K562 (cell line): Measurements from ENCODE around the gene DNASE2. TPM values are rescaled to one million over a fixed set of nuclear protein-coding genes. Genes with fewer than 3 reads are reported as not detected.

Experiments
- CBX1 ChIP-seq: sonication (generic); IDR thresholded peaks from 2 replicates; pipeline ENCODE4 v1.6.1; 2016; ENCODE audit warnings: antibody characterized with exemption, low read depth, mild to moderate bottlenecking
- CUX1 ChIP-seq: fragments of 200-800 bp; sonication (Bioruptor generic); IDR thresholded peaks from 2 replicates; pipeline ENCODE4 v1.6.1; 2016; ENCODE audit warnings: missing genetic modification characterization, missing compliant biosample characterization
- GTF3C2 ChIP-seq: IDR thresholded peaks from 3 replicates; pipeline ENCODE4 v1.6.1; 2011; ENCODE audit warnings: borderline replicate concordance, mild to moderate bottlenecking, moderate library complexity; ENCODE audit not compliant: insufficient read length; ENCODE audit errors: extremely low read depth
- KDM5B ChIP-seq: fragments of 200-600 bp; sonication (generic); IDR thresholded peaks from 2 replicates; pipeline ENCODE4 v1.6.1; 2012; ENCODE audit warnings: low read depth, mild to moderate bottlenecking, moderate library complexity, low read length, control low read depth, inconsistent platforms; ENCODE audit not compliant: insufficient replicate concordance
- MAFG ChIP-seq: fragments of 450-650 bp; conservative IDR thresholded peaks from 2 replicates; pipeline ENCODE4 v1.6.1; 2016; ENCODE audit warnings: missing genetic modification characterization, missing compliant biosample characterization
- MLLT1 ChIP-seq, 2 experiments: fragments of 450-650 bp; IDR thresholded peaks; 2 replicates each; pipeline ENCODE4 v1.6.1; 2016
- PHF21A ChIP-seq: fragments of 450-650 bp; IDR thresholded peaks from 2 replicates; pipeline ENCODE4 v1.6.1; 2017; ENCODE audit warnings: low read depth, borderline replicate concordance
- SP2 ChIP-seq: IDR thresholded peaks from 2 replicates; pipeline ENCODE4 v1.6.1; 2011; ENCODE audit warnings: mild to moderate bottlenecking, low read depth, low read length, moderate library complexity; ENCODE audit not compliant: poor library complexity, severe bottlenecking; ENCODE audit errors: extremely low read depth
- TCFL5 ChIP-seq: fragments of 250-450 bp; sonication (Bioruptor Pico); conservative IDR thresholded peaks from 2 replicates; pipeline ENCODE4 v1.6.1; 2021; ENCODE audit warnings: mild to moderate bottlenecking, moderate library complexity, matching md5 sums
- XRCC4 ChIP-seq: IDR thresholded peaks from one replicate; pipeline ENCODE4 v1.6.1; 2011; ENCODE audit not compliant: insufficient read depth, insufficient read length; ENCODE audit errors: extremely low read depth
- ZFP36 ChIP-seq: fragments of 150-350 bp; IDR thresholded peaks from 2 replicates; pipeline ENCODE4 v1.6.1; 2018; ENCODE audit warnings: low read length, low read depth; ENCODE audit not compliant: partially characterized antibody
- ZNF197 ChIP-seq: fragments of 200-800 bp; sonication (Bioruptor generic); IDR thresholded peaks from 2 replicates; pipeline ENCODE4 v1.6.1; 2016; ENCODE audit warnings: low read depth, missing genetic modification characterization, missing compliant biosample characterization
- ZNF274 ChIP-seq: IDR thresholded peaks from 2 replicates; pipeline ENCODE4 v1.6.1; 2011; ENCODE audit warnings: low read depth, mild to moderate bottlenecking, low read length, moderate library complexity, borderline replicate concordance
- ZNF354B ChIP-seq: fragments of 250-450 bp; sonication (Bioruptor Pico); IDR thresholded peaks from 2 replicates; pipeline ENCODE4 v1.4.0; 2020
- ZNF740 ChIP-seq, 3 experiments: fragments of 200-800 bp in 1 of 3; sonication (Bioruptor generic) in 1 of 3; sonication (generic) in 1 of 3; formaldehyde crosslinking in 1 of 3; IDR thresholded peaks; 2 replicates each; pipeline versions ENCODE4 v1.6.1 to v1.8.0; 2016 to 2022; ENCODE audit warnings: mild to moderate bottlenecking in 2 of 3, missing compliant biosample characterization in 2 of 3, missing genetic modification characterization in 2 of 3, missing genetic modification reagents in 1 of 3
- polyA plus RNA-seq, 8 experiments: library from polyadenylated mRNA; depleted of rRNA in 4 of 8; stranded (reverse) in 5 of 8; unstranded in 3 of 8; fragments of >200 nt; fragmentation: Nextera tagmentation in 2 of 8; fragmentation: Illumina TruSeq in 1 of 8; extraction: Ambion mirVana in 2 of 8; extraction: Trizol in 1 of 8; gene quantifications; 2 replicates each; pipeline versions ENCODE4 v1.2.1 to v1.2.3, GENCODE V29; 2011 to 2014; ENCODE audit warnings: inconsistent platforms in 1 of 8, missing spikeins in 1 of 8
- total RNA-seq, 7 experiments: library from RNA; depleted of rRNA in 6 of 7; stranded (reverse); fragments of >200 nt in 6 of 7; fragmentation: Illumina TruSeq in 2 of 7; extraction: Trizol in 2 of 7; gene quantifications; 2 replicates each; pipeline versions ENCODE4 v1.2.1 to v1.2.3, GENCODE V29; 2011 to 2021; ENCODE audit warnings: low replicate concordance in 1 of 7

DNASE2 gene
- total and polyA plus RNA-seq, 9 of the 15 experiments (the other 6 are each of a cell fraction or from before 2014, with no cell fraction given) = 4.4 to 27.0 (median 20.2) TPM

GRCh38 chr19:12833738-12834565 lies 47.3 kb downstream of the DNASE2 start (continued):
- TF ChIP-seq GTF3C2 = no peak
- no peak for TF ChIP-seq MAFG (tag)
- TF ChIP-seq ZNF274 = no peak
- no peak for TF ChIP-seq CUX1
- no peak for TF ChIP-seq TCFL5 (CRISPR knock-in tag)
- TF ChIP-seq ZFP36 = no peak
- no peak for TF ChIP-seq SP2
- TF ChIP-seq PHF21A = no peak
- TF ChIP-seq ZNF740 (CRISPR knock-in tag; IDR thresholded peaks at IDR 0.05) = no peak
- TF ChIP-seq ZNF740 (tag; IDR thresholded peaks at IDR 0.05) = no peak
- TF ChIP-seq ZNF354B (CRISPR knock-in tag) = no peak
- TF ChIP-seq XRCC4 = no peak
- TF ChIP-seq MLLT1 (IDR thresholded peaks at IDR 0.05) = no peak
- TF ChIP-seq KDM5B = no peak
- TF ChIP-seq ZNF197 = no peak
- TF ChIP-seq CBX1 = no peak
